Loucy (cell line): Measurements from ENCODE around the gene SYPL1.

Experiments
- H2AFZ ChIP-seq: fragments of 200-600 bp; sonication (generic); 2 replicates; pipeline ENCODE4 v1.6.0; 2016; ENCODE audit warnings: antibody characterized with exemption, mild to moderate bottlenecking, low read length, moderate library complexity
- H3F3A ChIP-seq: fragments of 200-600 bp; 2 replicates; pipeline ENCODE4 v1.6.0; 2016; ENCODE audit warnings: antibody characterized with exemption, low read depth, mild to moderate bottlenecking
- H3K27me3 ChIP-seq: fragments of 200-600 bp; sonication (generic); 2 replicates; pipeline ENCODE4 v1.6.1; 2014; ENCODE audit warnings: low read length, mild to moderate bottlenecking; ENCODE audit not compliant: insufficient read depth, poor library complexity, severe bottlenecking
- H3K36me3 ChIP-seq: fragments of 200-600 bp; sonication (generic); 2 replicates; pipeline ENCODE4 v1.6.1; 2016; ENCODE audit warnings: low read length; ENCODE audit not compliant: insufficient read depth
- H3K4me1 ChIP-seq: fragments of 200-600 bp; sonication (generic); 2 replicates; pipeline ENCODE4 v1.5.1; 2014; ENCODE audit warnings: low read length, mild to moderate bottlenecking; ENCODE audit not compliant: insufficient read depth, poor library complexity, severe bottlenecking
- H3K4me2 ChIP-seq: fragments of 200-600 bp; sonication (generic); 2 replicates; pipeline ENCODE4 v1.6.0; 2014; ENCODE audit warnings: antibody characterized with exemption, low read length, low read depth, mild to moderate bottlenecking; ENCODE audit not compliant: poor library complexity, severe bottlenecking
- H3K4me3 ChIP-seq: fragments of 200-600 bp; sonication (generic); 2 replicates; pipeline ENCODE4 v1.5.1; 2014; ENCODE audit warnings: low read length, mild to moderate bottlenecking, mixed read lengths; ENCODE audit not compliant: poor library complexity, severe bottlenecking
- H3K79me2 ChIP-seq: fragments of 200-600 bp; sonication (generic); 2 replicates; pipeline ENCODE4 v1.6.1; 2014; ENCODE audit warnings: low read length; ENCODE audit not compliant: insufficient read depth
- H3K9ac ChIP-seq: fragments of 200-600 bp; sonication (generic); 2 replicates; pipeline ENCODE4 v1.6.0; 2014; ENCODE audit warnings: mild to moderate bottlenecking, low read depth, low read length, moderate library complexity; ENCODE audit not compliant: poor library complexity, severe bottlenecking
- H3K9me2 ChIP-seq: fragments of 200-600 bp; sonication (generic); replicated peaks from 2 replicates; pipeline ENCODE4 v1.6.1; 2016; ENCODE audit warnings: low read depth, low read length, mixed read lengths
- H3K9me3 ChIP-seq: fragments of 200-600 bp; sonication (generic); 2 replicates; pipeline ENCODE4 v1.6.1; 2014; ENCODE audit warnings: mild to moderate bottlenecking, antibody characterized with exemption, low read length, low read depth; ENCODE audit not compliant: insufficient read depth
- H4K20me1 ChIP-seq: fragments of 200-600 bp; sonication (generic); 2 replicates; pipeline ENCODE4 v1.6.0; 2014; ENCODE audit warnings: antibody characterized with exemption, low read length, mild to moderate bottlenecking; ENCODE audit not compliant: insufficient read depth, poor library complexity, severe bottlenecking
- CTCF ChIP-seq: fragments of 200-600 bp; sonication (generic); conservative IDR thresholded peaks from 2 replicates; pipeline ENCODE4 v1.5.1; 2014; ENCODE audit warnings: mild to moderate bottlenecking, antibody characterized with exemption, low read length
- EZH2phosphoT487 ChIP-seq: fragments of 200-600 bp; IDR thresholded peaks from 2 replicates; pipeline ENCODE4 v1.6.1; 2018; ENCODE audit warnings: antibody characterized with exemption, mild to moderate bottlenecking, moderate library complexity, borderline replicate concordance

Gene SYPL1

GRCh38 chr7:106112118-106112971 lies at the start of gene SYPL1:
Gene SYPL1, minus strand, starts transcription at chr7:106112312. Its CDS starts 104 bp downstream, at chr7:106112208.
- peak; percentile 17; the same call in 1 of the 2 replicates for TF ChIP-seq CTCF
- no peak for TF ChIP-seq EZH2phosphoT487
- Histone ChIP-seq H4K20me1 (peaks cover 40% of the 10 kb centered on the region), H3K4me3 (peak within 1 kb of the TSS; percentile 98), H3F3A (no peaks in the 10 kb centered on the region), H3K9me3 (no peaks in the 10 kb centered on the region), H3K27me3 (peaks cover 6% of the 10 kb centered on the region), H3K9ac (peak within 1 kb of the TSS; percentile 96), H3K9me2 (no peaks in the 10 kb centered on the region), H3K4me1 (peaks cover 68% of the 10 kb centered on the region), H3K79me2 (peaks cover 63% of the 10 kb centered on the region), H2AFZ (peak within 1 kb of the TSS; percentile 44; the same call in 1 of the 2 replicates), H3K4me2 (peak within 1 kb of the TSS; percentile 94), H3K36me3 (no peaks in the 10 kb centered on the region)

GRCh38 chr7:106155027-106155426 lies 42.9 kb upstream of the SYPL1 start:
- Histone ChIP-seq H3K9me3 (no peaks in the 10 kb centered on the region), H3K4me3 (no peak overlapping the region), H3K4me1 (peaks cover 34% of the 10 kb centered on the region), H2AFZ (no peak overlapping the region), H3F3A (no peaks in the 10 kb centered on the region), H4K20me1 (no peaks in the 10 kb centered on the region), H3K36me3 (no peaks in the 10 kb centered on the region), H3K27me3 (peaks cover 10% of the 10 kb centered on the region), H3K9ac (no peak overlapping the region), H3K79me2 (no peaks in the 10 kb centered on the region), H3K4me2 (peak overlapping the region; percentile 36), H3K9me2 (no peaks in the 10 kb centered on the region)
- TF ChIP-seq EZH2phosphoT487: no peak
- peak; percentile 25; the same call in 1 of the 2 replicates for TF ChIP-seq CTCF

GRCh38 chr7:106153891-106154449 lies 41.9 kb upstream of the SYPL1 start:
- Histone ChIP-seq H4K20me1 (no peaks in the 10 kb centered on the region), H3K9me2 (no peaks in the 10 kb centered on the region), H3K4me1 (peaks cover 34% of the 10 kb centered on the region), H3F3A (no peaks in the 10 kb centered on the region), H3K4me2 (peak overlapping the region; percentile 64), H2AFZ (peak overlapping the region; percentile 69), H3K27me3 (peaks cover 1% of the 10 kb centered on the region), H3K4me3 (peak overlapping the region; percentile 27), H3K79me2 (no peaks in the 10 kb centered on the region), H3K36me3 (no peaks in the 10 kb centered on the region), H3K9me3 (no peaks in the 10 kb centered on the region), H3K9ac (peak overlapping the region; percentile 18)
- TF ChIP-seq EZH2phosphoT487: no peak
- peak; percentile 98 for TF ChIP-seq CTCF
